AG09319 (cell line): ENCODE data around the gene DET1.

ENCODE experiments used
- DNase-seq: peaks from one replicate; pipeline ENCODE4 v3.0.0-alpha.2; 2010; ENCODE audit warnings: low read depth; ENCODE audit errors: extremely low read depth
- TF ChIP-seq, protein P1 (sequence below): IDR thresholded peaks from 2 replicates; pipeline ENCODE4 v1.5.1; 2011; ENCODE audit warnings: low read depth, mild to moderate bottlenecking, inconsistent platforms, low read length, moderate library complexity

DET1 gene

DNA sequence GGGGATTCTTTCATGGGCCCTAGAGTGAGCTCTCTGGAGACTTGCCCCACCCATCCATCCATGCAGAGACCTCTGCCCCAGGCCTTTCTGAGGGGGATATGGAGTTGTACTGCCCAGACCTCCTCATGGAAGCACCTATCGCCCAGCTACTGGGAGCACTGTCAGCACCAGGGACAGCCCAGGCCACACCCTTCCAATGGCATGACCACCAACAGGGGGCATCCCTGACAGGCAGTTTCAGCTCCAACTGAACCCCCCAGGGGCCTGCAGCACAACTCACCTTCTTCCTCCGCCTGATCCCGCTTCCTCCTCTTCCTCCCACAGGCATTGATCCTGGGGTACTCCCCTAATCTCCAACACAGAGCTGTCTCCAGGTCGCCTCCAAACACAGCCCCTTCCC is 57.2 kb downstream of the DET1 start:
- TF ChIP-seq, protein P1, sequence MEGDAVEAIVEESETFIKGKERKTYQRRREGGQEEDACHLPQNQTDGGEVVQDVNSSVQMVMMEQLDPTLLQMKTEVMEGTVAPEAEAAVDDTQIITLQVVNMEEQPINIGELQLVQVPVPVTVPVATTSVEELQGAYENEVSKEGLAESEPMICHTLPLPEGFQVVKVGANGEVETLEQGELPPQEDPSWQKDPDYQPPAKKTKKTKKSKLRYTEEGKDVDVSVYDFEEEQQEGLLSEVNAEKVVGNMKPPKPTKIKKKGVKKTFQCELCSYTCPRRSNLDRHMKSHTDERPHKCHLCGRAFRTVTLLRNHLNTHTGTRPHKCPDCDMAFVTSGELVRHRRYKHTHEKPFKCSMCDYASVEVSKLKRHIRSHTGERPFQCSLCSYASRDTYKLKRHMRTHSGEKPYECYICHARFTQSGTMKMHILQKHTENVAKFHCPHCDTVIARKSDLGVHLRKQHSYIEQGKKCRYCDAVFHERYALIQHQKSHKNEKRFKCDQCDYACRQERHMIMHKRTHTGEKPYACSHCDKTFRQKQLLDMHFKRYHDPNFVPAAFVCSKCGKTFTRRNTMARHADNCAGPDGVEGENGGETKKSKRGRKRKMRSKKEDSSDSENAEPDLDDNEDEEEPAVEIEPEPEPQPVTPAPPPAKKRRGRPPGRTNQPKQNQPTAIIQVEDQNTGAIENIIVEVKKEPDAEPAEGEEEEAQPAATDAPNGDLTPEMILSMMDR: no peak

DNA sequence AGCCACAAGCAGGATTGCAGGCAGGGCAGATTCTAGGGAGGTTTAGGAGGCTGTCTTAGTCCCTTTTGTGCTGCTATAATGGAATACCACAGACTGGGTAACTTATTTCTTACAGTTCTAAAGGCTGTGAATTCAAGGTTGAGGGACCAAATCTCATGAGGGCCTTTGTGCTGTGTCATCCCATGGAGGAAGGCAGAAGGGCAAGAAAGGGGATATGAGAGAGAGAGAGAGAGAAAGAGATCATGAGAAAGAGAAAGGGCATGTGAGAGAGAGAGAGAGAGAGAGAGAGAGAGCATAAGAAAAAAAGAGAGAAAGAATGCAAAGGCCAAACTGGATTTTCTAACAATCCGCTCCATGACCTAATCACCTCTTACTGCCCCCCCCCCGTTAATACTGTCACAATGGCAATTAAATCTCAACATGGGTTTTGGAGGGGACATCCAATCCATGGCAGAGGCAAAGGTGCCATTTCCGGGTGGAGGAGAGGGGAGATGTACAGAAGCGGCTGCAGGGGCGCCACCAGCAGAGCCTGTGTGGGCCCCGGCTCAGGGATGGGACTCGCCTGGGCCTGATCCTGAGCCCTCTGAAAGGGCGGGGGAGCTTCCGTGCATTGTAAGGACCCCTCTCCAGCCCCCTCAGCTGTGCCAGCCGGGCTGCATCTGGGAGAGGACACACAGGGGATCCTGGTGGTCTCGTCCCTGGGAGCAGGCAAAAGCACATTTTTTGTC is 58.5 kb downstream of the DET1 start:
- no peak for DNase-seq
- TF ChIP-seq, protein P1: no peak

More for the DNA sequence above, 57.2 kb downstream of the DET1 start:
- no peak for DNase-seq

DNA sequence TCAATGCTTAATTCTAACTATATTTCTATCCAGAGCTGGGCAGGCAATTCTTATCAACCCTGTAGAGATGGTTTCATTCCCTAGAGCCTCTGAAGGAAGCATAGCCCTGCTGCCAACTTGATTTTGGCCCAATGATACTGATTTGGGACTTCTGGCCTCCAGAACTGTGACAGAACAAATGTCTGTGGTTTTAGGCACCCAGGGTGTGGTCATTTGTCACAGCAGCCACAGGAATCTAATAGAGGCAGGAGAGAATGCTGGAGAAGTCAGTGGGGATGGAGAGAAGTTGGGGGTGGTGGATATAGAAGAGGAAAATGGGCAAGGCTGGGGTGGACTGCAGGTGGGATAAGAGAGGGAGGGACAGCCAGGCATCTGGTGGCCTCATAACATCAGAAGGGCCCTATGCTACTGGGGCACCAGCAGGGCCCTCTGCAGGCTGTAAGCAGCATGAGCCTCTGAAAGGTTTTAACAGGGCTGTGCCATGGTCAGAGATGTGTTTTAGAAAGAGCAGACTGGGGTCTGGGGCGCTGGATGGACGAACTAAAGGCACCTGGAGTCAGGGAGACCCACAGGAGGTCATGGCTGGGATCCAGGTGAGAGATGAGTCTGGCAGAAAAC is 59.2 kb downstream of the DET1 start:
- TF ChIP-seq, protein P1: no peak; the same call in 1 of the 2 replicates
- no peak for DNase-seq

DNA sequence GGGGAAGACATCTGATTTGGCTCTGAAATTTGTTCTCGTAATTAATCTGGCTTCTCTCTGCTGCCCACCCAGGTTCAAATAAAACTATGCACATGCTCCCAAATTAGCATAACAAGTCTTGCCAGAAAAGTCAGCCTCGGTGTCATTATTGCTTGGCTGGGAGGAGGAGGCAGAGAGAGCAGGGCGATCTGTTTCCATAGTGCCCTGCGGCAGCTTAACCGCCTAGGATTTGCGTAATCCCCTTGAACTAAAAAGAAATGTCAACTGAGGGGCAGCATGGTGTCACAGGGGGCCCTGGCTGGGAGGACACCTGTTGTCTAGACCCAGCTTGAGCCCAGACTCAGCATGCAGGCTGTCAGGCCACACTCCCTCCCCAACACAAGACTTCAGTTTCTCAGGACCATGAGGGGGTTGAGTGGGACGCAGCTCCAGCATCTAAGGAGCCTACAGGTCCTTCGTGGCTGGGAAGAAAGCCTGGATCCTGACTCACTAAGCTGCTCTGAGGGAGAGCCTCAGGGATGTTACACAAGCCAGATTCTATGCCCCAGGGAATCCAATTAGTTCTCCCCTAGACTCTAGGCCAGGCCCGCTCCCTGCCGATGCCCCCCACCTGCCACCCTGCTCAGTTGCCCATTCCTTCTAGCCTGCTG is 61.7 kb downstream of the DET1 start:
- TF ChIP-seq, protein P1: no peak
- DNase-seq: peak; percentile 40

DNA sequence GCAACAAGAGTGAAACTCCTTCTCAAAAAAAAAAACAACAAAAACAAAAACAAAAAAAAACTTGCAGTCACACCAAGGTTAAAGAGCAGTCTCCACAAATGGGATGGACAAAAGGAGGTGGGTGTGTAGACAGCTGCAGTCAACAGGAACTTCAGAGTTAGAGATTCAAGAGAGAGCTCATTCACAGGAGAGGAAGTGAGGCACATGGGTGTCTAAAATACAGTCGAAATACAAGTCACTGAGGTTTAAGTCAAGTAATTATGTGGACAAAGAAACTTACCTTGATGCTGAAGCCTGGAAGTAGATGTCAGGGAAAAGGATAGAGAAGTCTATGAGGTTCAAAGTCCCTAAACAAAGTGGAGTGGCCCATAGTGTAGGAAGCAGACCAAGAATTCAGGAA is 64.2 kb downstream of the DET1 start:
- TF ChIP-seq, protein P1: no peak
- no peak for DNase-seq

DNA sequence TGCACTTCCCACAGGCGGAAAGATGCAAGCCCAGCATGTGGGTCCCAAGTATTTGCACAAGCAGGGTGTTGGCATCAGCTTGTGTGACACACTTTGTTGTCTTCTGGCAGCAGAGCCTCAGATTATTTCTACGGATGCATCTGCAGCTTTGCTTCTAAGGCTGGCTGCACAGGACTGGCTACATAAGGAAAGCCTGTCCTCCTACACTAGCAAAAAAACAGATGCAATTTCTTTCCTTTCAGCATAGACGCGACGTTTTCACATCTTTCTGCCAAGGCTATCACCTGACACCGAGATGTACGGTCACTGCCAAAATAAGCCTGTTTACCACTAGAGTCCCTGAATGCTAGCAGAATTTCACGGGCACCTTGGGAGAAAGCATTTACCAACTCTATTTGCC is 65.5 kb downstream of the DET1 start:
- TF ChIP-seq, protein P1: no peak

DNA sequence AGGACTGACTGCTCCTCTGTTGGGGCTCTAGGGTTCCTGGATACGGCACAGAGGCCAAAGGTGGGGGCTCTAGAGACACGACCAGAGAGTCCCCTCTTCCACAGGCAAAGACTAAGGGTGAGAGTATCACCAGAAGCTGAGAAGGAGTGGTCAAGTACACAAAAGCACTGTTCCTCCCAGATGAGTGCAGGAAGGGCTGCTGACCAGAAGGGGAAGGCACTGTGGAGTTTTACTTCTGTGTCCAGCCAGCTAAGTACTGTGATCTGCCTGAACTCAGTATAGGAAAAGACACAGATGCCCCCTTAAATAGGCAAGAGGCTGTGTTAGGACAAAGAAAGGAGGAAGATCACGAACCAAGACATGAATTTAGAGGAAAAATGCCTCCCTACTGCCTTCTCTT is 67.3 kb downstream of the DET1 start:
- DNase-seq: no peak
- TF ChIP-seq, protein P1: no peak

More for the DNA sequence above, 65.5 kb downstream of the DET1 start:
- no peak for DNase-seq
